Activated CD4-positive, alpha-beta T cell treated with anti-CD3 and anti-CD28 coated beads, Interleukin-2, amount 10 ng/mL, durations not matched to agents 24 days and 14 days (primary cell): ENCODE measurements around the gene CAMTA2. TPM values are rescaled to one million over a fixed set of nuclear protein-coding genes. Genes with fewer than 3 reads are reported as not detected.

Experiments
- DNase-seq: peaks from one replicate; pipeline ENCODE4 v3.0.0; 2022
- H3K27ac Mint-ChIP-seq: one replicate; pipeline ENCODE4 v1.8.0; 2022; ENCODE audit warnings: mild to moderate bottlenecking, mixed read lengths
- H3K27me3 Mint-ChIP-seq: one replicate; pipeline ENCODE4 v1.8.0; 2022; ENCODE audit warnings: mixed read lengths
- H3K36me3 Mint-ChIP-seq: one replicate; pipeline ENCODE4 v1.8.0; 2022; ENCODE audit warnings: low read depth, mild to moderate bottlenecking, mixed read lengths
- H3K4me1 Mint-ChIP-seq: one replicate; pipeline ENCODE4 v1.8.0; 2021; ENCODE audit warnings: mixed read lengths
- H3K4me3 Mint-ChIP-seq: one replicate; pipeline ENCODE4 v1.8.0; 2022; ENCODE audit warnings: mild to moderate bottlenecking, moderate library complexity, mixed read lengths
- H3K9me3 Mint-ChIP-seq: one replicate; pipeline ENCODE4 v1.8.0; 2021; ENCODE audit warnings: mixed read lengths
- intact Hi-C: fragments of 100-400 bp; cut with micrococcal nuclease; formaldehyde crosslinking; loops from one replicate; pipeline ENCODE4 v1.15.1; 2023
- total RNA-seq: library from RNA; stranded (reverse); gene quantifications from 2 replicates; pipeline ENCODE4 v1.2.3, GENCODE V29; 2022

CAMTA2 gene
- total RNA-seq, 1 donor from 2014 or later: 89.7 TPM

DNA sequence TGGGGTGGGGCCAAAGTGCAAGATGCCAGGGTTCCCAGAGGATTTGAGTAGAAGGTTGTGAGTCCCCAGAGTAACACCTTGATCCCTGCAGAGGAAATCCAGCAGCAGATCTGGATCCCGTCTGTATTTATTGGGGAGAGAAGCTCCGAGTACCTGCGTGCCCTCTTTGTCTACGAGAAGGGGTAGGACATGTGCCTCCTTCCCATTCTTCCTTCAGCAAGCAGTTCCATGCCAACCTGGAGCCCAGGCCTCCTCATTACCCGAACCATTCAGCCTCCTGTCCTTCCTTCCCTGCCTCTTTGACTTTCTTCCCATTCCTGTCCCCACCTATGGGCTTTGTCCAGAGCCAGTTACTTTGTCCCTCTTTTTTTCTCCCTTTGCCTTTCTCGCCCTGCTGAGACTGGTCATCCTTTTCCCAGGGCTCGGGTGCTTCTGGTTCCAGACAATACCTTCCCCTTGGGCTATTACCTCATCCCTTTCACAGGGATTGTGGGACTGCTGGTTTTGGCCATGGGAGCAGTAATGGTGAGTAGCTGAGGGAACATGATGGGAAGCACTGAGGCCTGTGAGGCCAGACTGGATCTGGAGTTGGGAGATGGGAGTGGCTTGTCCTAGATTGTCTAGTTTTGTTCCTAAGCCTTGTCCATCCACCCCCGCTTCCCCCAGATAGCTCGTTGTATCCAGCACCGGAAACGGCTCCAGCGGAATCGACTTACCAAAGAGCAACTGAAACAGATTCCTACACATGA, 44.5 kb downstream of the CAMTA2 start:
- peaks cover 60% of the 10 kb centered on the region for H3K4me1 Mint-ChIP-seq
- intact Hi-C loops: loop anchor here (10.0 kb wide), 1 partner anchor 578 kb away; the partner anchor contains the start of gene UBE2G1

DNA sequence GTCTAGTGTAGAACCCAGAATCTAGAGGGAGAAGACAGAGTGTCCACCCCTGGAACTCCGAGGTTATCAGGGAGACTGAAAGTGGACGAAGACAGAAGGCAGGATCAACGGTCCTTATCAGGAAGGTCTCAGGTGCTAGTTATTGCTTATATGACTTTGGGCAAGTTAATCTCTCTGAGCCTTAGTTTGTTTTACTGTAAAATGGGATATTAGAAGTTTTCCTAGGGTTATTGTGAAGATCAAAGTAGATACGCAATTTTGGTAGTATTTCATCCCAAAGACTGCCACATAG, 46.2 kb downstream of the CAMTA2 start:
- Mint-ChIP-seq H3K4me3 (peak overlapping the region; percentile 95), H3K36me3 (peaks cover 79% of the 10 kb centered on the region), H3K27ac (peak overlapping the region; percentile 92), H3K4me1 (peaks cover 58% of the 10 kb centered on the region), H3K9me3 (no peaks in the 10 kb centered on the region), H3K27me3 (no peaks in the 10 kb centered on the region)
- intact Hi-C loops: loop anchor here (2.0 to 10.0 kb wide), 3 partner anchors 38 to 576 kb away; partner anchors contain the start of genes CHRNE, NUP88 and UBE2G1
- DNase-seq: no peak

More for the DNA sequence above, 44.5 kb downstream of the CAMTA2 start:
- Mint-ChIP-seq H3K27me3 (no peaks in the 10 kb centered on the region), H3K27ac (peak overlapping the region; percentile 92), H3K9me3 (no peaks in the 10 kb centered on the region), H3K4me3 (peak overlapping the region; percentile 95), H3K36me3 (peaks cover 80% of the 10 kb centered on the region)
- DNase-seq: no peak

GRCh38 chr17:4940555-4941318, 46.7 kb downstream of the CAMTA2 start:
- H3K4me1 Mint-ChIP-seq: peaks cover 60% of the 10 kb centered on the region
- H3K9me3 Mint-ChIP-seq: no peaks in the 10 kb centered on the region
- peaks cover 78% of the 10 kb centered on the region for H3K36me3 Mint-ChIP-seq

DNA sequence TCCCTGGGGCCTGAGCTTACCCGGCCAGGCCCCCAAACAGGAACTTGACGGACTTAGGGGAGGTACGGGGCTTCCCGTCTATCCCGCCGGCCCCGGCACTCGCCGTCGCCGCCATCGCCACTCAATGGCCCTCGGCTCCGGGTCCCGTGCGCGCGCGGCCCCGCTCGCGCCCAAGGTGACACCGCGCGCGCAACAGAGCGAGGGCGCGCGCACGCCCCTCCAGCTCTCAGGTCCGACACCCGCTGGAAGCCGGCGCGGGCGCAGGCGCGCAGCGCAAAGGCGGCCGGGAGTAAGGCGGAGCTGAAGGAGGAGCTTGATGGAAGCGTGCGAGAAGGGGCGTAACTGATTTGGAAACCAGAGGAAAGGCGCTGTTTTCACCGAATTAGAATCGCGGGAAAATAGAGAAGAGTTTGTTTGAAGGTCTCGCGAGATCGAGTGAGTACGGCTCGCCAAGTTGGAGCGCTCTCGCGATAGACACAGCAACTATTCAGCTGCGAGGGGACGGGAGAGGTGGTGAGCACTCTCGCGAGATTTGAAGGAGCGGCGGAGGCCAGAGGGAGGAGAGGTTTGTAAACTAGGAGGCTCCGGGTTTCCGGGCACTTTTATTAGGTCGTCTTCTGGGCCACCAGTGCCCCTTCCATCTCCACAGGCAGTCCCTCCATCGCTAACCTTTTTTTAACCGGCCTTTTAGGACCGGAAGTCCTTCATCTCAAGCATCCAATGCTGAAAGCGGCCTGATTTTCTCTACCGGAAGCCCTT, 47.5 kb downstream of the CAMTA2 start, which contains the start of the genes RNF167 and SLC25A11:
TSS of gene RNF167 (plus strand) at position 473 of the 759 bp plus-strand sequence. CDS start 642 bp downstream, outside the sequence.
TSS of gene SLC25A11 (minus strand) at position 251 of the 759 bp plus-strand sequence. CDS start at position 115, 136 bp downstream.
- DNase-seq: peak; percentile 100
- Mint-ChIP-seq H3K27me3 (no peaks in the 10 kb centered on the region), H3K27ac (peak within 1 kb of the TSS; percentile 92), H3K4me3 (peak within 1 kb of the TSS; percentile 95), H3K4me1 (peaks cover 52% of the 10 kb centered on the region), H3K9me3 (no peaks in the 10 kb centered on the region), H3K36me3 (peaks cover 72% of the 10 kb centered on the region)
- intact Hi-C loops: loop anchor here (1.0 to 10.0 kb wide), 4 partner anchors 8 to 575 kb away; partner anchors contain the start of genes CHRNE, NUP88, PFN1 and UBE2G1

More at GRCh38 chr17:4940555-4941318, 46.7 kb downstream of the CAMTA2 start:
- Mint-ChIP-seq H3K27ac (peak overlapping the region; percentile 92), H3K27me3 (no peaks in the 10 kb centered on the region), H3K4me3 (peak overlapping the region; percentile 95)
- peak; percentile 86 for DNase-seq
- intact Hi-C loops: loop anchor here (1.0 to 10.0 kb wide), 4 partner anchors 8 to 576 kb away; partner anchors contain the start of genes CHRNE, NUP88, PFN1 and UBE2G1

- Mint-ChIP-seq H3K4me3 (peak overlapping the region; percentile 95), H3K9me3 (no peaks in the 10 kb centered on the region), H3K27ac (peak overlapping the region; percentile 92), H3K4me1 (peaks cover 49% of the 10 kb centered on the region), H3K36me3 (peaks cover 67% of the 10 kb centered on the region), H3K27me3 (no peaks in the 10 kb centered on the region)
- no peak for DNase-seq
- intact Hi-C loops: no loop called here
Observed at GRCh38 chr17:4939546-4939795, 48.0 kb downstream of the CAMTA2 start.

GRCh38 chr17:4938688-4939545, 48.6 kb downstream of the CAMTA2 start:
- no peaks in the 10 kb centered on the region for H3K27me3 Mint-ChIP-seq
- H3K27ac Mint-ChIP-seq: peak overlapping the region; percentile 92
- H3K4me3 Mint-ChIP-seq: peak overlapping the region; percentile 95
- DNase-seq: no peak
- H3K9me3 Mint-ChIP-seq: no peaks in the 10 kb centered on the region
- peaks cover 49% of the 10 kb centered on the region for H3K4me1 Mint-ChIP-seq
- peaks cover 62% of the 10 kb centered on the region for H3K36me3 Mint-ChIP-seq
- intact Hi-C loops: no loop called here

DNA sequence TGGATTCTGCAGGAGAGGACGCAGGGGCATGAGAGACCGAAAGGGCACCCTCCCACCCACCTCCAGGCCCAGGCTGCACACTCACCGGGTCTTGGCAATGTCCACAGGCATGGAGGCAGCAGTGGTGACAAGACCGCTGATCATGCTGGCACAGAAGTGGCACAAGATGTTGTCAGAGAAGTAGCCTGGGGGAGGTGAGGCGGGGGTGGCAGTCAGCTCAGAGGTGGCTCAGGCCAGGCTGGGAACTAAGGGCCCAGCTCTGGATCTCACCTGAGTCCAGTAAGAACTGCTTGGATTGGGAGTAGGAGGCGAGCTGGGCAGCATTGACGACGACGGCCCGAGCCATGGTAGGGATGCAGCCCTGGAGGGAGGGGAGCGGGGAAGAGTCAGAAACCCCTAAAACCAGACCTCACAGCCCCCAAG, 49.4 kb downstream of the CAMTA2 start:
- intact Hi-C loops: no loop called here
- H3K4me1 Mint-ChIP-seq: peaks cover 45% of the 10 kb centered on the region
- H3K9me3 Mint-ChIP-seq: no peaks in the 10 kb centered on the region
- H3K27me3 Mint-ChIP-seq: no peaks in the 10 kb centered on the region
- DNase-seq: no peak
- no peak overlapping the region for H3K27ac Mint-ChIP-seq
- peak overlapping the region; percentile 95 for H3K4me3 Mint-ChIP-seq
- H3K36me3 Mint-ChIP-seq: peaks cover 59% of the 10 kb centered on the region

GRCh38 chr17:4937553-4937952, 49.9 kb downstream of the CAMTA2 start:
- no peaks in the 10 kb centered on the region for H3K27me3 Mint-ChIP-seq
- H3K36me3 Mint-ChIP-seq: peaks cover 56% of the 10 kb centered on the region
- H3K4me3 Mint-ChIP-seq: peak overlapping the region; percentile 95
- no peak for DNase-seq
- no peak overlapping the region for H3K27ac Mint-ChIP-seq
- H3K4me1 Mint-ChIP-seq: peaks cover 41% of the 10 kb centered on the region
- H3K9me3 Mint-ChIP-seq: no peaks in the 10 kb centered on the region
- intact Hi-C loops: no loop called here

DNA sequence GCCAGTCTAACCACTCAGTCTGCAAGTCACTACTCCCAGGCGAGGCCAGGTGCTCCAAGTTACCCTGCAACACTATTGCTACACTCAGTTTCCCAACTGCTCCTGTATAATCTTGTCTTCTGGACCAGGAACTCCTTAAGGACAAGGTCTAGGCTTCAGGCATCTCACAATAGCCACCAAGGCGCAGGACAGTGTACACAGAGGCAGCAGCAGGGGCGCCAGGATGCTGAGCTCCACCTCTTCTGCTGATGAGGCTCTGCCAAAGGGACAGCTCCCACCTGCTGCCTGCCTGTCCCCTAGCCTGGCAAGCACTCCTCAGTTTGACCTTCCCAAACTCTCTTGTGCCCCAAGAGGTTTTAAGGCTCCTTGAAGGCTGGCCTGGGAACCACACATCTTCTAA, 51.0 kb downstream of the CAMTA2 start:
- peaks cover 48% of the 10 kb centered on the region for H3K36me3 Mint-ChIP-seq

DNA sequence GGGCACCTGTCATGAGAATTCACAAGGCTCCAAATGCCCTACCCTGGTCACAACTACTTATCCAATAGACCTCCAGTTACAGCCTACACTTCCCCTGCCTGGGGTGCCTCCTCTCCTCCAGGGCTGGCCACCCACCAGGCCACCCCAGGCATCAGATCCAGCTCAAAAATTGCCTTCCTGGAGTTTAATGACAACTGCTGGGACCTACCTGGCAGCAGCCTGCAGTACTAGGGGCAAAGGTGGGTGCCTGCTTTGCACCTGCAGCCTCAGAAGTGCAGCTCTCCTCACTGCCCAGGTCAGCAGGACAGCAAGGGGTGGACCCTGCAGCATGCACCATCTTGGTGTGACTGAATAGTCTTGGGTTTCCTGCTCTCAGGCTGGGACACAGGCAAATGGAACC, 51.8 kb downstream of the CAMTA2 start:
- H3K4me1 Mint-ChIP-seq: peaks cover 31% of the 10 kb centered on the region
- H3K27me3 Mint-ChIP-seq: no peaks in the 10 kb centered on the region
- intact Hi-C loops: no loop called here
- H3K36me3 Mint-ChIP-seq: peaks cover 49% of the 10 kb centered on the region
- DNase-seq: no peak
- no peak overlapping the region for H3K4me3 Mint-ChIP-seq
- H3K27ac Mint-ChIP-seq: no peak overlapping the region
- H3K9me3 Mint-ChIP-seq: no peaks in the 10 kb centered on the region

More for the DNA sequence above, 51.0 kb downstream of the CAMTA2 start:
- Mint-ChIP-seq H3K27me3 (no peaks in the 10 kb centered on the region), H3K9me3 (no peaks in the 10 kb centered on the region), H3K27ac (peak overlapping the region; percentile 49), H3K4me3 (no peak overlapping the region), H3K4me1 (peaks cover 35% of the 10 kb centered on the region)
- intact Hi-C loops: no loop called here
- DNase-seq: no peak

DNA sequence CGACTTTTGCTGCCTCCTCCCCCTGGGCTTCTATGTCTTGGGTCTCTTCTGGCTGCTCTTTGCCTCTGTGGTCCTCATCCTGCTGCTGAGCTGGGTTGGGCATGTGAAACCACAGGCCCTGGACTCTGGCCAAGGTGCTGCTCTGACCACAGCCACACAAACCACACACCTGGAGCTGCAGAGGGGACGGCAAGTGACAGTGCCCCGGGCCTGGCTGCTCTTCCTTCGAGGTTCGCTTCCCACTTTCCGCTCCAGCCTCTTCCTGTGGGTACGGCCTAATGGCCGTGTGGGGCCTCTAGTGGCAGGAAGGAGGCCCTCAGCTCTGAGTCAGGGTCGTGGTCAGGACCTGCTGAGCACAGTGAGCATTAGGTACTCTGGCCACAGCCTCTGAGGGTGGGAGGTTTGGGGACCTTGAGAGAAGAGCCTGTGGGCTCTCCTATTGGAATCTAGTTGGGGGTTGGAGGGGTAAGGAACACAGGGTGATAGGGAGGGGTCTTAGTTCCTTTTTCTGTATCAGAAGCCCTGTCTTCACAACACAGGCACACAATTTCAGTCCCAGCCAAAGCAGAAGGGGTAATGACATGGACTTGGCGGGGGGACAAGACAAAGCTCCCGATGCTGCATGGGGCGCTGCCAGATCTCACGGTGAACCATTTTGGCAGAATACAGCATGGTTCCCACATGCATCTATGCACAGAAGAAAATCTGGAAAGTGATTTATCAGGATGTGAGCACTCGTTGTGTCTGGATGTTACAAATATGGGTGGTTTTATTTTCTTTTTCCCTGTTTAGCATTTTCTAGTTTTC, 53.1 kb downstream of the CAMTA2 start:
- peaks cover 48% of the 10 kb centered on the region for H3K36me3 Mint-ChIP-seq
- H3K9me3 Mint-ChIP-seq: no peaks in the 10 kb centered on the region
- no peak for DNase-seq
- no peak overlapping the region for H3K4me3 Mint-ChIP-seq
- intact Hi-C loops: no loop called here
- H3K4me1 Mint-ChIP-seq: peaks cover 31% of the 10 kb centered on the region
- no peak overlapping the region for H3K27ac Mint-ChIP-seq
- no peaks in the 10 kb centered on the region for H3K27me3 Mint-ChIP-seq

- peaks cover 52% of the 10 kb centered on the region for H3K36me3 Mint-ChIP-seq
- intact Hi-C loops: no loop called here
- no peaks in the 10 kb centered on the region for H3K27me3 Mint-ChIP-seq
- H3K4me1 Mint-ChIP-seq: peaks cover 27% of the 10 kb centered on the region
- peak overlapping the region; percentile 32 for H3K27ac Mint-ChIP-seq
- no peaks in the 10 kb centered on the region for H3K9me3 Mint-ChIP-seq
- DNase-seq: no peak
- H3K4me3 Mint-ChIP-seq: no peak overlapping the region
Observed at GRCh38 chr17:4933646-4934045, 53.8 kb downstream of the CAMTA2 start.
